GM19239 (cell line): ENCODE results near the gene SORCS2.

ENCODE experiments used
- DNase-seq: peaks from one replicate; pipeline ENCODE4 v3.0.0; 2011; ENCODE audit warnings: low spot score; ENCODE audit not compliant: insufficient read length
- FAIRE-seq: peaks from 2 replicates; lab custom pipeline; 2011; peaks lifted over from hg19 to GRCh38; lab: Jason Lieb, UNC

Gene SORCS2

GRCh38 chr4:7523526-7523925 is 331.2 kb downstream of the SORCS2 start:
- FAIRE-seq (no peak), DNase-seq (no peak)

GRCh38 chr4:7524064-7524682 is 331.8 kb downstream of the SORCS2 start:
- DNase-seq = no peak
- FAIRE-seq = no peak

- no peak for DNase-seq
- no peak for FAIRE-seq
Observed at GRCh38 chr4:7524843-7525242, 332.5 kb downstream of the SORCS2 start.

GRCh38 chr4:7526491-7526890 is 334.2 kb downstream of the SORCS2 start:
- FAIRE-seq (no peak), DNase-seq (no peak)

- DNase-seq (no peak), FAIRE-seq (no peak)
Observed at GRCh38 chr4:7526929-7527535, 334.7 kb downstream of the SORCS2 start.

GRCh38 chr4:7529368-7530080 is 337.2 kb downstream of the SORCS2 start:
- FAIRE-seq (no peak), DNase-seq (no peak)

GRCh38 chr4:7530082-7530481 is 337.7 kb downstream of the SORCS2 start:
- FAIRE-seq (no peak), DNase-seq (no peak)

- DNase-seq = no peak
- no peak for FAIRE-seq
Observed at GRCh38 chr4:7530932-7531639, 338.7 kb downstream of the SORCS2 start.

- no peak for DNase-seq
- FAIRE-seq = no peak
Observed at GRCh38 chr4:7531640-7531994, 339.3 kb downstream of the SORCS2 start.

GRCh38 chr4:7532043-7532442 is 339.7 kb downstream of the SORCS2 start:
- FAIRE-seq = no peak
- DNase-seq = no peak

- DNase-seq = no peak
- FAIRE-seq = no peak
Observed at GRCh38 chr4:7533267-7533666, 340.9 kb downstream of the SORCS2 start.

GRCh38 chr4:7535094-7535493 is 342.8 kb downstream of the SORCS2 start:
- DNase-seq (no peak), FAIRE-seq (no peak)

- FAIRE-seq = no peak
- DNase-seq = no peak
Observed at GRCh38 chr4:7535619-7536018, 343.3 kb downstream of the SORCS2 start.

- no peak for DNase-seq
- no peak for FAIRE-seq
Observed at GRCh38 chr4:7536876-7537275, 344.5 kb downstream of the SORCS2 start.

- no peak for FAIRE-seq
- DNase-seq = no peak
Observed at GRCh38 chr4:7537853-7538400, 345.6 kb downstream of the SORCS2 start.

- DNase-seq (no peak), FAIRE-seq (no peak)
Observed at GRCh38 chr4:7538518-7538917, 346.2 kb downstream of the SORCS2 start.

- DNase-seq (no peak), FAIRE-seq (no peak)
Observed at GRCh38 chr4:7539186-7539585, 346.8 kb downstream of the SORCS2 start.

GRCh38 chr4:7539659-7540058 is 347.3 kb downstream of the SORCS2 start:
- FAIRE-seq = no peak
- peak; percentile 21 for DNase-seq

- no peak for FAIRE-seq
- no peak for DNase-seq
Observed at GRCh38 chr4:7540206-7540605, 347.9 kb downstream of the SORCS2 start.

- no peak for FAIRE-seq
Observed at GRCh38 chr4:7540654-7541413, 348.5 kb downstream of the SORCS2 start.

More at GRCh38 chr4:7540654-7541413, 348.5 kb downstream of the SORCS2 start:
- DNase-seq = no peak
